Spleen (tissue), 11 donors: ENCODE data around the gene MGRN1. TPM values are rescaled to one million over a fixed set of nuclear protein-coding genes. Genes with fewer than 3 reads are reported as not detected.

Experiments used
- DNase-seq: peaks from one replicate; pipeline ENCODE4 v3.0.0-alpha.2; 2020
- H3K27ac ChIP-seq, 8 donors: fragments of 200-600 bp; sonication (generic) in 7 of 8; 1 replicate in 4 of 8; 2 replicates in 4 of 8; pipeline versions ENCODE4 v1.5.0 to v1.8.0; 2016 to 2021; ENCODE audit warnings: inconsistent platforms in 4 of 8, mild to moderate bottlenecking in 4 of 8, moderate library complexity in 1 of 8
- H3K27me3 ChIP-seq, 7 donors: fragments of 200-600 bp; sonication (generic) in 6 of 7; replicated peaks in 1 of 7; 1 replicate in 4 of 7; 2 replicates in 3 of 7; pipeline versions ENCODE4 v1.5.0 to v1.8.0; 2016 to 2021; ENCODE audit warnings: inconsistent platforms in 3 of 7, mild to moderate bottlenecking in 1 of 7
- H3K36me3 ChIP-seq, 6 donors: fragments of 200-600 bp; sonication (generic) in 5 of 6; 1 replicate in 4 of 6; 2 replicates in 2 of 6; pipeline versions ENCODE4 v1.5.0 to v1.8.0; 2016 to 2021; ENCODE audit warnings: inconsistent platforms in 2 of 6
- H3K4me1 ChIP-seq, 6 donors: fragments of 200-600 bp; sonication (generic) in 5 of 6; 1 replicate in 3 of 6; 2 replicates in 3 of 6; pipeline versions ENCODE4 v1.5.0 to v1.8.0; 2016 to 2021; ENCODE audit warnings: inconsistent platforms in 3 of 6
- H3K4me3 ChIP-seq, 8 donors: fragments of 200-600 bp; sonication (generic) in 7 of 8; 1 replicate in 4 of 8; 2 replicates in 4 of 8; pipeline versions ENCODE4 v1.5.0 to v1.8.0; 2016 to 2021; ENCODE audit warnings: inconsistent platforms in 4 of 8, mild to moderate bottlenecking in 4 of 8, moderate library complexity in 2 of 8
- H3K9me3 ChIP-seq, 8 donors: fragments of 200-600 bp; sonication (generic) in 7 of 8; 1 replicate in 4 of 8; 2 replicates in 4 of 8; pipeline versions ENCODE4 v1.5.0 to v1.8.0; 2016 to 2021; ENCODE audit warnings: inconsistent platforms in 4 of 8
- POLR2A ChIP-seq, 3 donors: fragments of 450-650 bp; IDR thresholded peaks; one replicate each; pipeline ENCODE4 v1.5.1; 2017; ENCODE audit warnings: antibody characterized with exemption in 3 of 3, mild to moderate bottlenecking in 1 of 3
- POLR2AphosphoS5 ChIP-seq, 3 donors: sonication (generic); formaldehyde crosslinking; IDR thresholded peaks; one replicate each; pipeline ENCODE4 v1.5.1; 2017; ENCODE audit warnings: antibody characterized with exemption in 3 of 3
- WGBS, 5 donors: extraction: QIAGEN DNeasy Blood & Tissue Kit in 3 of 5; methylation state at CpG; one replicate each; pipeline versions ENCODE4 v1.1.5 to v1.1.7; 2013 to 2018; 5-methylcytosine and 5-hydroxymethylcytosine counted together
- intact Hi-C: fragments of 100-400 bp; cut with DNase I; formaldehyde crosslinking; loops from one replicate; pipeline ENCODE4 v1.15.0; 2023; ENCODE audit warnings: low total_unique reads
- polyA plus RNA-seq, 3 donors: library from polyadenylated mRNA; stranded (reverse); fragments of 200-250 nt; gene quantifications; one replicate each; pipeline ENCODE4 v1.2.1, GENCODE V29; 2013
- total RNA-seq, 7 donors: library from RNA; depleted of rRNA in 3 of 7; stranded (reverse); fragments of >200 nt in 3 of 7; fragmentation: NEBNext Ultra II Directional in 4 of 7; extraction: Animal tissue kit (Norgen Biotek cat#: 25700) in 4 of 7; gene quantifications; one replicate each; pipeline versions ENCODE4 v1.1.0 to v1.2.1, GENCODE V29; 2016 to 2021
- TF ChIP-seq, protein P1 (sequence below), 11 experiments: fragments of 200-600 bp in 7 of 11; fragments of 450-650 bp in 4 of 11; sonication (generic) in 4 of 11; IDR thresholded peaks in 8 of 11; conservative IDR thresholded peaks in 3 of 11; 1 replicate in 7 of 11; 2 replicates in 4 of 11; pipeline versions ENCODE4 v1.4.0 to v1.8.0; 2016 to 2021; ENCODE audit warnings: antibody characterized with exemption in 11 of 11, inconsistent platforms in 4 of 11, mild to moderate bottlenecking in 1 of 11
- donor health status: healthy with polysubstance abuse.
- donor health status: DM: no; HTN: no; CAD: no; lungs with moderate emphysema.
- donor health status: DM: no; HTN: no; CAD: no.
- donor health status: Bipolar disorder and iron deficiency.
- donor health status: healthy.
- donor health status: DM: no; HTN: no; CAD: no.
- donor health status: DM: yes; HTN: yes; CAD: no.

MGRN1 gene
- total and polyA plus RNA-seq, 10 donors: 7.6 to 132 (median 75.1) TPM

DNA sequence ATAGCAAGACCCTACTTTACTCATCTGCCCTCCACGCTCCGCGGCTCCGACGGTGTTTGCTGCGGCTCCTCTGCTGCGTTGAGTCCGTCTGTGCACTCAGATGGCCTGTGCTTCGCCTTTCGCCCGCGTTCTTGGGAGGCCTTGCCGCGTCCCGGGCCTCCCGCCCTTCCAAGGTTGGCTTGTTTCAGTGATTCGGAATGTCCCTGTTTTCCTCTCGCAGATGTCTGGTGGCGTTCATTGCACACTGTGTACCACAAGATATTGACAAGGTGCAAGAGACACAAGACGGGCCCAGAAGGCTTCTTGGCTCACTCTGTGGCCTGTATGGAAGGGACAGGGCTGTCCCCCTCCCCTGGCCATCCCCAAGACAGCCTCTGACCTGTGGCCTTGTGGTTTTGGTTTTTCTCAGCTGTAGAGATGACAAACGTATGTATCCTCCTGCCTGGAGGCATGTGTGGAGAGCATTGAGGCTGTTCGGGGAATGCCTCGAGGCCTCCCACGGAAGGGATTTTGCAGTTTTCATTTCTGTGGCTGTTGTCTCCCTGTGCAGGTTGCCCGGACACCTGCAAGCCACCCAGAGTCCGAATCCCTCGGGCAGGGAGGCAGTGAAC lies 15.4 kb downstream of the MGRN1 start:
- DNase-seq: no peak
- H3K36me3 ChIP-seq: peaks cover 0 to 75% (median 2%) of the 10 kb centered on the region in 6 donors
- TF ChIP-seq POLR2A (IDR thresholded peaks at IDR 0.05) (no peak), POLR2AphosphoS5 (IDR thresholded peaks at IDR 0.05) (peak in 2 of 3 donors; percentile 51 to 53)
- TF ChIP-seq, protein P1, sequence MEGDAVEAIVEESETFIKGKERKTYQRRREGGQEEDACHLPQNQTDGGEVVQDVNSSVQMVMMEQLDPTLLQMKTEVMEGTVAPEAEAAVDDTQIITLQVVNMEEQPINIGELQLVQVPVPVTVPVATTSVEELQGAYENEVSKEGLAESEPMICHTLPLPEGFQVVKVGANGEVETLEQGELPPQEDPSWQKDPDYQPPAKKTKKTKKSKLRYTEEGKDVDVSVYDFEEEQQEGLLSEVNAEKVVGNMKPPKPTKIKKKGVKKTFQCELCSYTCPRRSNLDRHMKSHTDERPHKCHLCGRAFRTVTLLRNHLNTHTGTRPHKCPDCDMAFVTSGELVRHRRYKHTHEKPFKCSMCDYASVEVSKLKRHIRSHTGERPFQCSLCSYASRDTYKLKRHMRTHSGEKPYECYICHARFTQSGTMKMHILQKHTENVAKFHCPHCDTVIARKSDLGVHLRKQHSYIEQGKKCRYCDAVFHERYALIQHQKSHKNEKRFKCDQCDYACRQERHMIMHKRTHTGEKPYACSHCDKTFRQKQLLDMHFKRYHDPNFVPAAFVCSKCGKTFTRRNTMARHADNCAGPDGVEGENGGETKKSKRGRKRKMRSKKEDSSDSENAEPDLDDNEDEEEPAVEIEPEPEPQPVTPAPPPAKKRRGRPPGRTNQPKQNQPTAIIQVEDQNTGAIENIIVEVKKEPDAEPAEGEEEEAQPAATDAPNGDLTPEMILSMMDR (IDR thresholded peaks at IDR 0.05 in 8 of 11, conservative IDR thresholded peaks at IDR 0.05 in 3 of 11): no peak
- no peaks in the 10 kb centered on the region for H3K27me3 ChIP-seq
- H3K4me3 ChIP-seq: no peak overlapping the region
- peak overlapping the region in 6 of 8 donors; percentile 60 to 79 (median 72) for H3K27ac ChIP-seq
- intact Hi-C loops: no loop called here
- H3K4me1 ChIP-seq: peaks cover 4 to 87% (median 44%) of the 10 kb centered on the region in 6 donors
- 70 to 91% (median 81%) methylated on average over 24 to 27 of the region's 27 CpGs for WGBS, 5 donors
- no peaks in the 10 kb centered on the region for H3K9me3 ChIP-seq

- 70 to 79% (median 72%) methylated on average over 12 to 19 of the region's 19 CpGs for WGBS, 5 donors
- DNase-seq: no peak
These were observed 16.1 kb downstream of the MGRN1 start for GRCh38 chr16:4640572-4641305.

GRCh38 chr16:4641306-4641687 lies 16.7 kb downstream of the MGRN1 start:
- 90 to 99% (median 90%) methylated on average over 5 of the region's 5 CpGs for WGBS, 5 donors
- peak overlapping the region in 5 of 8 donors; percentile 64 to 79 (median 73) for H3K27ac ChIP-seq
- intact Hi-C loops: no loop called here
- no peaks in the 10 kb centered on the region for H3K27me3 ChIP-seq
- DNase-seq: no peak
- TF ChIP-seq POLR2AphosphoS5 (IDR thresholded peaks at IDR 0.05) (no peak), POLR2A (IDR thresholded peaks at IDR 0.05) (no peak)
- TF ChIP-seq, protein P1 (IDR thresholded peaks at IDR 0.05 in 8 of 11, conservative IDR thresholded peaks at IDR 0.05 in 3 of 11): no peak
- H3K36me3 ChIP-seq: peaks cover 0 to 75% (median 0%) of the 10 kb centered on the region in 6 donors
- no peaks in the 10 kb centered on the region for H3K9me3 ChIP-seq
- H3K4me1 ChIP-seq: peaks cover 4 to 78% (median 41%) of the 10 kb centered on the region in 6 donors
- no peak overlapping the region for H3K4me3 ChIP-seq

More at GRCh38 chr16:4640572-4641305, 16.1 kb downstream of the MGRN1 start:
- H3K27ac ChIP-seq: peak overlapping the region in 6 of 8 donors; percentile 60 to 79 (median 72)
- peaks cover 4 to 79% (median 44%) of the 10 kb centered on the region in 6 donors for H3K4me1 ChIP-seq
- no peaks in the 10 kb centered on the region for H3K9me3 ChIP-seq
- TF ChIP-seq, protein P1 (IDR thresholded peaks at IDR 0.05 in 8 of 11, conservative IDR thresholded peaks at IDR 0.05 in 3 of 11): no peak
- TF ChIP-seq POLR2A (IDR thresholded peaks at IDR 0.05) (no peak), POLR2AphosphoS5 (IDR thresholded peaks at IDR 0.05) (no peak)
- H3K36me3 ChIP-seq: peaks cover 0 to 75% (median 0%) of the 10 kb centered on the region in 6 donors
- intact Hi-C loops: no loop called here
- H3K4me3 ChIP-seq: no peak overlapping the region
- H3K27me3 ChIP-seq: no peaks in the 10 kb centered on the region

DNA sequence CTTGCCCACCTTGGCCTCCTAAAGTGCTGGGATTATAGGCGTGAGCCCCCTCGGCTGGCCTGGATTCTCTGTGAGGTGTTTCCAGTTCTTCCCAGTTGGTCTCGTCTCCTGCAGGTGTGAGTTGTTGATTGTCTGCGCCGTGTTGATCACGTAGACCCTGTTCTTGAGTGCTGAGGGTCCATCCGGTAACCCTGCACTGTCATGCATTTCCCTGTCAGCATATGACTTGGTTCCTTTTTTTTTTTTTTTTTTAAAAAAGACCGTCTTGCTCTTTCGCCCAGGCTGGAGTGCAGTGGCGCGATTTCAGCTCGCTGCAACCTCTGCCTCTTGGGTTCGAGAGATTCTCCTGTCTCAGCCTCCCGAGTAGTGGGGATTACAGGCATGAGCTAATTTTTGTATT lies 17.3 kb downstream of the MGRN1 start:
- H3K36me3 ChIP-seq: peaks cover 0 to 75% (median 0%) of the 10 kb centered on the region in 6 donors
- H3K4me3 ChIP-seq: no peak overlapping the region
- no peaks in the 10 kb centered on the region for H3K9me3 ChIP-seq
- no peaks in the 10 kb centered on the region for H3K27me3 ChIP-seq
- intact Hi-C loops: no loop called here
- no peak for DNase-seq
- peaks cover 4 to 78% (median 41%) of the 10 kb centered on the region in 6 donors for H3K4me1 ChIP-seq
- H3K27ac ChIP-seq: peak overlapping the region in 6 of 8 donors; percentile 33 to 79 (median 72)
- WGBS, 5 donors: 43 to 63% (median 52%) methylated on average over 14 of the region's 14 CpGs
- TF ChIP-seq POLR2A (IDR thresholded peaks at IDR 0.05): no peak
- no peak for TF ChIP-seq POLR2AphosphoS5 (IDR thresholded peaks at IDR 0.05)
- TF ChIP-seq, protein P1 (IDR thresholded peaks at IDR 0.05 in 8 of 11, conservative IDR thresholded peaks at IDR 0.05 in 3 of 11): no peak
